Ovary (tissue), 9 donors: ENCODE data around the gene MIX23. TPM values are rescaled to one million over a fixed set of nuclear protein-coding genes. Genes with fewer than 3 reads are reported as not detected.

Experiments
- DNase-seq, 5 donors: peaks; one replicate each; pipeline ENCODE4 v3.0.0-alpha.2; 2019 to 2020
- H3K27ac ChIP-seq, 2 donors: fragments of 200-600 bp; one replicate each; pipeline versions ENCODE4 v1.5.1 to v1.8.0; 2019 to 2022
- H3K27me3 ChIP-seq: fragments of 200-600 bp; one replicate; pipeline ENCODE4 v1.8.0; 2022
- H3K36me3 ChIP-seq: fragments of 200-600 bp; sonication (generic); one replicate; pipeline ENCODE4 v1.5.1; 2019
- H3K4me1 ChIP-seq: one replicate; pipeline ENCODE4 v1.8.1; 2013; ENCODE audit warnings: mild to moderate bottlenecking, moderate library complexity; ENCODE audit not compliant: insufficient read depth
- H3K4me3 ChIP-seq: fragments of 200-600 bp; sonication (generic); one replicate; pipeline ENCODE4 v1.5.1; 2017
- H3K9me3 ChIP-seq, 2 donors: fragments of 200-600 bp in 1 of 2; sonication (generic) in 1 of 2; one replicate each; pipeline versions ENCODE4 v1.5.1 to v1.8.1; 2013 to 2019; ENCODE audit warnings: mild to moderate bottlenecking in 1 of 2, moderate library complexity in 1 of 2
- EP300 ChIP-seq: sonication (generic); formaldehyde crosslinking; IDR thresholded peaks from one replicate; pipeline ENCODE4 v1.6.1; 2017; ENCODE audit warnings: antibody characterized with exemption
- POLR2A ChIP-seq: fragments of 450-650 bp; IDR thresholded peaks from one replicate; pipeline ENCODE4 v1.6.1; 2017; ENCODE audit warnings: antibody characterized with exemption, mild to moderate bottlenecking, moderate library complexity
- WGBS, 3 donors: extraction: QIAGEN DNeasy Blood & Tissue Kit in 1 of 3; methylation state at CpG; one replicate each; pipeline versions ENCODE4 v1.1.5 to v1.1.7; 2013 to 2017; 5-methylcytosine and 5-hydroxymethylcytosine counted together
- intact Hi-C, 4 donors: fragments of 100-400 bp; cut with DNase I; formaldehyde crosslinking; loops; one replicate each; pipeline versions ENCODE4 v1.11.0 to v1.15.1; 2022 to 2023
- polyA plus RNA-seq, 2 donors: library from polyadenylated mRNA; stranded (reverse); fragments of 200-250 nt in 1 of 2; fragments of 350-450 nt in 1 of 2; fragmentation: Illumina TruSeq in 1 of 2; extraction: RNeasy Lipid Tissue Mini Kit (QIAGEN cat#74804) in 1 of 2; gene quantifications; one replicate each; pipeline ENCODE4 v1.2.3, GENCODE V29; 2013 to 2014
- total RNA-seq, 7 donors: library from RNA; depleted of rRNA in 2 of 7; stranded (reverse); fragments of >200 nt in 2 of 7; fragmentation: NEBNext Ultra II Directional in 3 of 7; extraction: Animal tissue kit (Norgen Biotek cat#: 25700) in 3 of 7; gene quantifications; one replicate each; pipeline versions ENCODE4 v1.1.0 to v1.2.4, GENCODE V29; 2016 to 2023
- TF ChIP-seq, protein P1 (sequence below), 3 donors: fragments of 450-650 bp in 2 of 3; fragments of 200-600 bp in 1 of 3; IDR thresholded peaks; one replicate each; pipeline versions ENCODE4 v1.5.1 to v1.8.0; 2016 to 2022; ENCODE audit warnings: antibody characterized with exemption in 3 of 3, mild to moderate bottlenecking in 1 of 3
- donor health status: DM: no; HTN: no; CAD: no; lungs with moderate emphysema.
- donor health status: DM: no; HTN: no; CAD: no.
- donor health status: Bipolar disorder and iron deficiency.
- donor health status: DM: yes; HTN: yes; CAD: no.
- donor health status: DM: no; HTN: no; CAD: no.
- donor health status: DM: yes; HTN: yes; CAD: no.

MIX23 gene
- total and polyA plus RNA-seq, 9 donors: 8.0 to 30.7 (median 16.7) TPM

- peaks cover 1% of the 10 kb centered on the region for H3K4me1 ChIP-seq
- H3K36me3 ChIP-seq: no peaks in the 10 kb centered on the region
- H3K27ac ChIP-seq: no peak overlapping the region
- DNase-seq: no peak
- intact Hi-C loops: no loop called here
- H3K27me3 ChIP-seq: no peaks in the 10 kb centered on the region
- no peaks in the 10 kb centered on the region for H3K9me3 ChIP-seq
- H3K4me3 ChIP-seq: no peak overlapping the region
- TF ChIP-seq EP300 (no peak), POLR2A (no peak)
- TF ChIP-seq, protein P1, sequence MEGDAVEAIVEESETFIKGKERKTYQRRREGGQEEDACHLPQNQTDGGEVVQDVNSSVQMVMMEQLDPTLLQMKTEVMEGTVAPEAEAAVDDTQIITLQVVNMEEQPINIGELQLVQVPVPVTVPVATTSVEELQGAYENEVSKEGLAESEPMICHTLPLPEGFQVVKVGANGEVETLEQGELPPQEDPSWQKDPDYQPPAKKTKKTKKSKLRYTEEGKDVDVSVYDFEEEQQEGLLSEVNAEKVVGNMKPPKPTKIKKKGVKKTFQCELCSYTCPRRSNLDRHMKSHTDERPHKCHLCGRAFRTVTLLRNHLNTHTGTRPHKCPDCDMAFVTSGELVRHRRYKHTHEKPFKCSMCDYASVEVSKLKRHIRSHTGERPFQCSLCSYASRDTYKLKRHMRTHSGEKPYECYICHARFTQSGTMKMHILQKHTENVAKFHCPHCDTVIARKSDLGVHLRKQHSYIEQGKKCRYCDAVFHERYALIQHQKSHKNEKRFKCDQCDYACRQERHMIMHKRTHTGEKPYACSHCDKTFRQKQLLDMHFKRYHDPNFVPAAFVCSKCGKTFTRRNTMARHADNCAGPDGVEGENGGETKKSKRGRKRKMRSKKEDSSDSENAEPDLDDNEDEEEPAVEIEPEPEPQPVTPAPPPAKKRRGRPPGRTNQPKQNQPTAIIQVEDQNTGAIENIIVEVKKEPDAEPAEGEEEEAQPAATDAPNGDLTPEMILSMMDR (IDR thresholded peaks at IDR 0.05): no peak
- WGBS, 3 donors: 86 to 89% (median 88%) methylated on average over 6 of the region's 6 CpGs
These were observed 27.6 kb upstream of the MIX23 start for GRCh38 chr3:122410639-122411038.

- Histone ChIP-seq H3K36me3 (no peaks in the 10 kb centered on the region), H3K9me3 (no peaks in the 10 kb centered on the region), H3K27me3 (no peaks in the 10 kb centered on the region), H3K27ac (no peak overlapping the region), H3K4me1 (no peaks in the 10 kb centered on the region), H3K4me3 (no peak overlapping the region)
- DNase-seq: no peak
- intact Hi-C loops: no loop called here
- 65 to 81% (median 73%) methylated on average over 4 of the region's 4 CpGs for WGBS, 3 donors
- TF ChIP-seq, protein P1 (IDR thresholded peaks at IDR 0.05): no peak
- no peak for TF ChIP-seq POLR2A
- no peak for TF ChIP-seq EP300
These were observed 27.1 kb upstream of the MIX23 start for GRCh38 chr3:122410111-122410510.

GRCh38 chr3:122409446-122409845 is 26.4 kb upstream of the MIX23 start:
- H3K36me3 ChIP-seq: no peaks in the 10 kb centered on the region

GRCh38 chr3:122407946-122408345 is 24.9 kb upstream of the MIX23 start:
- Histone ChIP-seq H3K27ac (no peak overlapping the region), H3K27me3 (no peaks in the 10 kb centered on the region), H3K4me1 (no peaks in the 10 kb centered on the region), H3K4me3 (no peak overlapping the region), H3K9me3 (no peaks in the 10 kb centered on the region), H3K36me3 (no peaks in the 10 kb centered on the region)
- intact Hi-C loops: no loop called here
- WGBS, 3 donors: 88 to 91% (median 88%) methylated on average over 1 of the region's 1 CpG
- DNase-seq: no peak
- TF ChIP-seq POLR2A: no peak
- TF ChIP-seq, protein P1 (IDR thresholded peaks at IDR 0.05): no peak
- no peak for TF ChIP-seq EP300

More at GRCh38 chr3:122409446-122409845, 26.4 kb upstream of the MIX23 start:
- no peak overlapping the region for H3K4me3 ChIP-seq
- intact Hi-C loops: no loop called here
- no peak for DNase-seq
- H3K27me3 ChIP-seq: no peaks in the 10 kb centered on the region
- H3K9me3 ChIP-seq: no peaks in the 10 kb centered on the region
- WGBS, 3 donors: 80 to 83% (median 82%) methylated on average over 6 of the region's 6 CpGs
- H3K27ac ChIP-seq: no peak overlapping the region
- no peaks in the 10 kb centered on the region for H3K4me1 ChIP-seq
- TF ChIP-seq POLR2A (no peak), EP300 (no peak)
- TF ChIP-seq, protein P1 (IDR thresholded peaks at IDR 0.05): no peak

- no peak for DNase-seq
- Histone ChIP-seq H3K27me3 (no peaks in the 10 kb centered on the region), H3K36me3 (no peaks in the 10 kb centered on the region), H3K9me3 (no peaks in the 10 kb centered on the region), H3K4me1 (no peaks in the 10 kb centered on the region), H3K27ac (no peak overlapping the region), H3K4me3 (no peak overlapping the region)
- TF ChIP-seq, protein P1 (IDR thresholded peaks at IDR 0.05): no peak
- TF ChIP-seq EP300 (no peak), POLR2A (no peak)
- 95 to 99% (median 96%) methylated on average over 4 of the region's 4 CpGs for WGBS, 3 donors
- intact Hi-C loops: no loop called here
These were observed 23.2 kb upstream of the MIX23 start for GRCh38 chr3:122406198-122406597.
